Smooth muscle cell (in vitro differentiated cells): ENCODE measurements around the gene MUS81. TPM values are rescaled to one million over a fixed set of nuclear protein-coding genes. Genes with fewer than 3 reads are reported as not detected.

Source experiments
- DNase-seq: peaks from one replicate; lab custom pipeline; 2025; ENCODE audit not compliant: unreplicated experiment; lab: John Stamatoyannopoulos, UW
- H2AFZ ChIP-seq: fragments of 200-600 bp; sonication (generic); 2 replicates; pipeline ENCODE4 v1.6.0; 2016; ENCODE audit warnings: antibody characterized with exemption, low read depth, mild to moderate bottlenecking
- H3F3A ChIP-seq: fragments of 200-600 bp; sonication (generic); 2 replicates; pipeline ENCODE4 v1.6.0; 2017; ENCODE audit warnings: antibody characterized with exemption, low read depth
- H3K27ac ChIP-seq: fragments of 200-600 bp; sonication (generic); 2 replicates; pipeline ENCODE4 v1.5.1; 2016; ENCODE audit warnings: low read depth, mild to moderate bottlenecking
- H3K27me3 ChIP-seq: fragments of 200-600 bp; sonication (generic); 2 replicates; pipeline ENCODE4 v1.6.1; 2016; ENCODE audit warnings: low read depth, mild to moderate bottlenecking
- H3K36me3 ChIP-seq: fragments of 200-600 bp; sonication (generic); 2 replicates; pipeline ENCODE4 v1.5.1; 2016; ENCODE audit warnings: low read depth
- H3K4me1 ChIP-seq: fragments of 200-600 bp; sonication (generic); 2 replicates; pipeline ENCODE4 v1.5.1; 2016; ENCODE audit warnings: low read depth
- H3K4me2 ChIP-seq: fragments of 200-600 bp; sonication (generic); 2 replicates; pipeline ENCODE4 v1.6.0; 2016; ENCODE audit warnings: mild to moderate bottlenecking
- H3K4me3 ChIP-seq: fragments of 200-600 bp; sonication (generic); 2 replicates; pipeline ENCODE4 v1.5.1; 2016; ENCODE audit warnings: mild to moderate bottlenecking
- H3K79me2 ChIP-seq: fragments of 200-600 bp; sonication (generic); 2 replicates; pipeline ENCODE4 v1.6.0; 2016; ENCODE audit warnings: low read depth, mild to moderate bottlenecking
- H3K9ac ChIP-seq: fragments of 200-600 bp; sonication (generic); 2 replicates; pipeline ENCODE4 v1.6.0; 2016; ENCODE audit warnings: low read depth
- H3K9me3 ChIP-seq: fragments of 200-600 bp; sonication (generic); replicated peaks from 2 replicates; pipeline ENCODE4 v1.5.1; 2016; ENCODE audit warnings: low read depth
- H4K20me1 ChIP-seq: fragments of 200-600 bp; sonication (generic); 2 replicates; pipeline ENCODE4 v1.6.0; 2016; ENCODE audit warnings: low read depth
- WGBS: methylation state at CpG from one replicate; pipeline ENCODE4 v1.1.7; 2016; ENCODE audit warnings: low lambda C conversion rate; 5-methylcytosine and 5-hydroxymethylcytosine counted together
- polyA plus RNA-seq: library from polyadenylated mRNA; unstranded; fragments of >200 nt; fragmentation: Nextera tagmentation; extraction: Ambion mirVana; gene quantifications from 2 replicates; pipeline ENCODE4 v1.2.1, GENCODE V29; 2016
- total RNA-seq: library from RNA; depleted of rRNA; stranded (reverse); fragments of >200 nt; gene quantifications from 2 replicates; pipeline ENCODE4 v1.2.3, GENCODE V29; 2014
- TF ChIP-seq, protein P1 (sequence below): fragments of 200-600 bp; sonication (generic); IDR thresholded peaks from 2 replicates; pipeline ENCODE4 v1.5.1; 2017; ENCODE audit warnings: borderline replicate concordance, mild to moderate bottlenecking, antibody characterized with exemption; ENCODE audit not compliant: insufficient read depth, poor library complexity, severe bottlenecking

MUS81 gene
- total and polyA plus RNA-seq, 2 experiments from 2014 or later = 35.1 to 39.6 TPM

DNA sequence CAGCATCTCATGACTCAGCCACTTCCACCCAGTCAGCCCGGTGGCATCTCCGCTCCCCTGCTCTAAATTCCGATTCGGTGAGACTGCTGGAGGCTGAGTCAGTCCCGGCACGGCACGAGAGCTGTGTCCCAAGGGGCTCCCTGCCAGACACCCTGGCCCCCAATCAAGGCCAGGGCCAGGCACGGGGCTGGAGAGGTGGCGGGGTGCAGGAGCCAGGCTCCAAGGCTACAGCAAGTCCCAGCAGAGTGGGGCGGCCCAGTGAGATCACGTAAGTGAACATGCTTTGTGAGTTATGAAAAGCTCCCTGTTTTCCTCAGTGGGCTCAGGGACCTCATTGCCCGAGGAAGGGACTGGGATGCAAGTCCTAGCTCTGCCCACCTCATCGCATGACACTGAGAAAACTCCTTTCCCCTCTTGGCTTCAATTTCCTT lies 55.6 kb downstream of the MUS81 start:
- Histone ChIP-seq H3K4me3 (peak overlapping the region; percentile 6), H3K27ac (peak overlapping the region; percentile 97), H3K4me2 (peak overlapping the region; percentile 93), H2AFZ (no peak overlapping the region), H3K4me1 (peaks cover 19% of the 10 kb centered on the region), H3K9me3 (no peaks in the 10 kb centered on the region), H3K79me2 (peaks cover 34% of the 10 kb centered on the region), H3K36me3 (no peaks in the 10 kb centered on the region), H3F3A (peaks cover 26% of the 10 kb centered on the region), H3K27me3 (no peaks in the 10 kb centered on the region), H3K9ac (peak overlapping the region; percentile 98), H4K20me1 (peaks cover 6% of the 10 kb centered on the region)
- WGBS = 4% methylated on average over 13 of the region's 13 CpGs
- TF ChIP-seq, protein P1, sequence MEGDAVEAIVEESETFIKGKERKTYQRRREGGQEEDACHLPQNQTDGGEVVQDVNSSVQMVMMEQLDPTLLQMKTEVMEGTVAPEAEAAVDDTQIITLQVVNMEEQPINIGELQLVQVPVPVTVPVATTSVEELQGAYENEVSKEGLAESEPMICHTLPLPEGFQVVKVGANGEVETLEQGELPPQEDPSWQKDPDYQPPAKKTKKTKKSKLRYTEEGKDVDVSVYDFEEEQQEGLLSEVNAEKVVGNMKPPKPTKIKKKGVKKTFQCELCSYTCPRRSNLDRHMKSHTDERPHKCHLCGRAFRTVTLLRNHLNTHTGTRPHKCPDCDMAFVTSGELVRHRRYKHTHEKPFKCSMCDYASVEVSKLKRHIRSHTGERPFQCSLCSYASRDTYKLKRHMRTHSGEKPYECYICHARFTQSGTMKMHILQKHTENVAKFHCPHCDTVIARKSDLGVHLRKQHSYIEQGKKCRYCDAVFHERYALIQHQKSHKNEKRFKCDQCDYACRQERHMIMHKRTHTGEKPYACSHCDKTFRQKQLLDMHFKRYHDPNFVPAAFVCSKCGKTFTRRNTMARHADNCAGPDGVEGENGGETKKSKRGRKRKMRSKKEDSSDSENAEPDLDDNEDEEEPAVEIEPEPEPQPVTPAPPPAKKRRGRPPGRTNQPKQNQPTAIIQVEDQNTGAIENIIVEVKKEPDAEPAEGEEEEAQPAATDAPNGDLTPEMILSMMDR = no peak
- DNase-seq = peak; percentile 86

Other genes with a start within 250 kb of the MUS81 start
- gene MAP3K11, start 246.2 kb upstream of the MUS81 start, total RNA-seq = 14.9 and 15.0 TPM in 2 replicates
- 17.3 and 29.7 TPM in 2 replicates for gene MAP3K11, start 246.2 kb upstream of the MUS81 start, polyA plus RNA-seq
- 12.0 and 17.5 TPM in 2 replicates for gene PCNX3, start 244.7 kb upstream of the MUS81 start, total RNA-seq
- 18.3 and 20.7 TPM in 2 replicates for gene PCNX3, start 244.7 kb upstream of the MUS81 start, polyA plus RNA-seq
- gene SIPA1, start 222.3 kb upstream of the MUS81 start, total RNA-seq = 9.8 and 15.9 TPM in 2 replicates
- gene SIPA1, start 222.3 kb upstream of the MUS81 start, polyA plus RNA-seq = 63.8 and 67.6 TPM in 2 replicates
- gene RELA, start 197.5 kb upstream of the MUS81 start, total RNA-seq = 41.7 and 48.1 TPM in 2 replicates
- 82.8 and 98.4 TPM in 2 replicates for gene RELA, start 197.5 kb upstream of the MUS81 start, polyA plus RNA-seq
- 37.0 and 40.1 TPM in 2 replicates for gene KAT5, start 148.2 kb upstream of the MUS81 start, total RNA-seq
- 38.8 and 45.1 TPM in 2 replicates for gene KAT5, start 148.2 kb upstream of the MUS81 start, polyA plus RNA-seq
- 20.9 and 30.0 TPM in 2 replicates for gene RNASEH2C, start 139.6 kb upstream of the MUS81 start, total RNA-seq
- 51.7 and 56.8 TPM in 2 replicates for gene RNASEH2C, start 139.6 kb upstream of the MUS81 start, polyA plus RNA-seq
- 5.4 and 6.2 TPM in 2 replicates for gene AP5B1, start 79.5 kb upstream of the MUS81 start, total RNA-seq
- 7.7 and 11.6 TPM in 2 replicates for gene AP5B1, start 79.5 kb upstream of the MUS81 start, polyA plus RNA-seq
- gene OVOL1, start 73.4 kb upstream of the MUS81 start, total RNA-seq = 7.8 and 8.3 TPM in 2 replicates
- 3.1 and 16.8 TPM in 2 replicates for gene OVOL1, start 73.4 kb upstream of the MUS81 start, polyA plus RNA-seq
- gene SNX32, start 26.5 kb upstream of the MUS81 start, total RNA-seq = 0.63 and 1.2 TPM in 2 replicates
- 1.1 and 3.3 TPM in 2 replicates for gene SNX32, start 26.5 kb upstream of the MUS81 start, polyA plus RNA-seq
- gene CFL1, start 2.3 kb upstream of the MUS81 start, total RNA-seq = 1,233 and 1,255 TPM in 2 replicates
- gene CFL1, start 2.3 kb upstream of the MUS81 start, polyA plus RNA-seq = 3,052 and 3,080 TPM in 2 replicates
- gene EFEMP2, start 12.4 kb downstream of the MUS81 start, total RNA-seq = 99.7 and 103 TPM in 2 replicates
- gene EFEMP2, start 12.4 kb downstream of the MUS81 start, polyA plus RNA-seq = 328 and 362 TPM in 2 replicates
- not detected in 2 replicates for gene CTSW, start 19.4 kb downstream of the MUS81 start, total RNA-seq
- gene CTSW, start 19.4 kb downstream of the MUS81 start, polyA plus RNA-seq = 0.52 TPM in 1 of 2 replicates, not detected in the other
- 109 and 118 TPM in 2 replicates for gene FIBP, start 28.0 kb downstream of the MUS81 start, total RNA-seq
- 111 and 114 TPM in 2 replicates for gene FIBP, start 28.0 kb downstream of the MUS81 start, polyA plus RNA-seq
- 15.7 and 19.5 TPM in 2 replicates for gene CCDC85B, start 30.2 kb downstream of the MUS81 start, total RNA-seq
- gene CCDC85B, start 30.2 kb downstream of the MUS81 start, polyA plus RNA-seq = 55.7 and 80.4 TPM in 2 replicates
- gene FOSL1, start 40.0 kb downstream of the MUS81 start, total RNA-seq = 12.5 and 15.8 TPM in 2 replicates
- 26.1 and 49.8 TPM in 2 replicates for gene FOSL1, start 40.0 kb downstream of the MUS81 start, polyA plus RNA-seq
- 32.0 and 41.2 TPM in 2 replicates for gene C11orf68, start 58.6 kb downstream of the MUS81 start, total RNA-seq
- gene C11orf68, start 58.6 kb downstream of the MUS81 start, polyA plus RNA-seq = 90.8 and 99.5 TPM in 2 replicates
- 73.9 and 79.3 TPM in 2 replicates for gene DRAP1, start 59.0 kb downstream of the MUS81 start, total RNA-seq
- gene DRAP1, start 59.0 kb downstream of the MUS81 start, polyA plus RNA-seq = 276 and 278 TPM in 2 replicates
- gene TSGA10IP, start 85.0 kb downstream of the MUS81 start, total RNA-seq = 0.27 TPM in 1 of 2 replicates, not detected in the other
- gene TSGA10IP, start 85.0 kb downstream of the MUS81 start, polyA plus RNA-seq = 1.5 TPM in 2 replicates
- gene SART1, start 101.3 kb downstream of the MUS81 start, total RNA-seq = 13.0 and 22.5 TPM in 2 replicates
- gene SART1, start 101.3 kb downstream of the MUS81 start, polyA plus RNA-seq = 61.4 and 62.5 TPM in 2 replicates
- 29.3 and 32.0 TPM in 2 replicates for gene EIF1AD, start 141.7 kb downstream of the MUS81 start, total RNA-seq
- 26.6 and 29.3 TPM in 2 replicates for gene EIF1AD, start 141.7 kb downstream of the MUS81 start, polyA plus RNA-seq
- 42.9 and 61.7 TPM in 2 replicates for gene BANF1, start 142.1 kb downstream of the MUS81 start, total RNA-seq
- 269 and 274 TPM in 2 replicates for gene BANF1, start 142.1 kb downstream of the MUS81 start, polyA plus RNA-seq
- 54.1 and 97.0 TPM in 2 replicates for gene CST6, start 151.6 kb downstream of the MUS81 start, total RNA-seq
- 37.6 and 118 TPM in 2 replicates for gene CST6, start 151.6 kb downstream of the MUS81 start, polyA plus RNA-seq
- not detected in 2 replicates for gene CATSPER1, start 166.0 kb downstream of the MUS81 start, total RNA-seq
- gene CATSPER1, start 166.0 kb downstream of the MUS81 start, polyA plus RNA-seq = 0.55 and 1.7 TPM in 2 replicates
- gene GAL3ST3, start 188.7 kb downstream of the MUS81 start, total RNA-seq = 0.27 TPM in 1 of 2 replicates, not detected in the other
- gene GAL3ST3, start 188.7 kb downstream of the MUS81 start, polyA plus RNA-seq = 0.23 TPM in 1 of 2 replicates, not detected in the other
- 104 and 125 TPM in 2 replicates for gene SF3B2, start 191.9 kb downstream of the MUS81 start, total RNA-seq
- gene SF3B2, start 191.9 kb downstream of the MUS81 start, polyA plus RNA-seq = 182 and 203 TPM in 2 replicates
- gene PACS1, start 209.8 kb downstream of the MUS81 start, total RNA-seq = 48.0 and 87.6 TPM in 2 replicates
- gene PACS1, start 209.8 kb downstream of the MUS81 start, polyA plus RNA-seq = 139 and 140 TPM in 2 replicates